H1 (cell line): ENCODE results near the gene LDLRAD1. TPM values are rescaled to one million over a fixed set of nuclear protein-coding genes. Genes with fewer than 3 reads are reported as not detected.

Experiments
- CTCF ChIA-PET: fragments of 300-600 bp; sonication (Branson Sonifier 250); formaldehyde crosslinking; loops from one replicate; lab custom pipeline; 2021; ENCODE audit not compliant: partially characterized antibody; lab: Charles Lee
- POLR2A ChIA-PET: fragments of 300-600 bp; sonication (Branson Sonifier 250); formaldehyde crosslinking; loops from one replicate; lab custom pipeline; 2021; ENCODE audit warnings: inconsistent platforms; ENCODE audit not compliant: partially characterized antibody; lab: Charles Lee
- DNase-seq, 2 experiments: peaks; one replicate each; pipeline versions ENCODE4 v3.0.0 to v3.0.0-alpha.2; 2010 to 2022; ENCODE audit warnings: low spot score in 2 of 2, low read depth in 1 of 2, mixed read lengths in 1 of 2
- FAIRE-seq: peaks from 2 replicates; lab custom pipeline; 2011; peaks lifted over from hg19 to GRCh38; lab: Jason Lieb, UNC
- H2AFZ ChIP-seq: 2 replicates; pipeline ENCODE4 v1.8.1; 2012; ENCODE audit warnings: low read length, inconsistent platforms
- H2AK5ac ChIP-seq: 2 replicates; pipeline ENCODE4 v1.6.1; 2013; ENCODE audit warnings: low read depth, low read length
- H2BK120ac ChIP-seq: replicated peaks from 2 replicates; pipeline ENCODE3; 2013; ENCODE audit warnings: low read depth, low read length, inconsistent platforms
- H2BK12ac ChIP-seq: 2 replicates; pipeline ENCODE4 v1.6.1; 2013; ENCODE audit warnings: low read depth, low read length
- H2BK15ac ChIP-seq: 2 replicates; pipeline ENCODE4 v1.6.1; 2013; ENCODE audit warnings: low read length
- H2BK20ac ChIP-seq: 2 replicates; pipeline ENCODE4 v1.6.1; 2013; ENCODE audit warnings: low read length
- H2BK5ac ChIP-seq: 2 replicates; pipeline ENCODE4 v1.6.1; 2013; ENCODE audit warnings: low read depth, low read length
- H3K14ac ChIP-seq: 2 replicates; pipeline ENCODE4 v1.6.1; 2013; ENCODE audit warnings: inconsistent platforms; ENCODE audit not compliant: insufficient read length
- H3K18ac ChIP-seq: 2 replicates; pipeline ENCODE4 v1.6.1; 2013; ENCODE audit warnings: low read length; ENCODE audit errors: extremely low read depth
- H3K23ac ChIP-seq: 2 replicates; pipeline ENCODE4 v1.6.1; 2013; ENCODE audit warnings: inconsistent platforms; ENCODE audit not compliant: insufficient read length
- H3K23me2 ChIP-seq: 2 replicates; pipeline ENCODE4 v1.6.1; 2013; ENCODE audit warnings: low read depth, low read length
- H3K27ac ChIP-seq: 2 replicates; pipeline ENCODE4 v1.6.1; 2011; ENCODE audit warnings: low read depth, low read length, inconsistent platforms
- H3K27me3 ChIP-seq, 4 experiments: replicated peaks in 1 of 4; 1 replicate in 1 of 4; 2 replicates in 3 of 4; pipeline versions ENCODE4 v1.6.1 to v1.8.1; 2011 to 2013; ENCODE audit warnings: low read length in 3 of 4, mild to moderate bottlenecking in 3 of 4, inconsistent platforms in 2 of 4, mixed read lengths in 2 of 4, moderate library complexity in 1 of 4; ENCODE audit not compliant: control insufficient read depth in 3 of 4, insufficient read depth in 3 of 4; ENCODE audit errors: extremely low read depth in 1 of 4
- H3K36me3 ChIP-seq, 4 experiments: 2 replicates each; pipeline versions ENCODE4 v1.6.1 to v1.8.1; 2011 to 2013; ENCODE audit warnings: mild to moderate bottlenecking in 4 of 4, low read length in 3 of 4, moderate library complexity in 2 of 4, control low read depth in 1 of 4, inconsistent platforms in 1 of 4; ENCODE audit not compliant: insufficient read depth in 4 of 4, control insufficient read depth in 2 of 4
- H3K4ac ChIP-seq: replicated peaks from 2 replicates; pipeline ENCODE3; 2013; ENCODE audit warnings: low read length, low read depth, mixed read lengths, inconsistent platforms; ENCODE audit not compliant: insufficient read length
- H3K4me1 ChIP-seq, 4 experiments: replicated peaks in 1 of 4; 1 replicate in 1 of 4; 2 replicates in 3 of 4; pipeline versions ENCODE4 v1.6.1 to v1.8.1; 2011 to 2013; ENCODE audit warnings: low read length in 3 of 4, inconsistent platforms in 2 of 4, mixed read lengths in 1 of 4; ENCODE audit not compliant: insufficient read depth in 4 of 4, control insufficient read depth in 3 of 4
- H3K4me2 ChIP-seq, 2 experiments: 2 replicates each; pipeline versions ENCODE4 v1.6.1 to v1.8.1; 2011 to 2013; ENCODE audit warnings: low read depth in 2 of 2, low read length in 2 of 2, control low read depth in 1 of 2, inconsistent platforms in 1 of 2, mild to moderate bottlenecking in 1 of 2; ENCODE audit not compliant: insufficient read depth in 1 of 2
- H3K4me3 ChIP-seq, 4 experiments: fragments of 200-600, 300-600 bp in 1 of 4; sonication (generic), shearing (Covaris generic), sonication (Bioruptor Twin) in 1 of 4; 2 replicates each; pipeline versions ENCODE4 v1.5.1 to v1.8.1; 2011 to 2016; ENCODE audit warnings: low read length in 4 of 4, low read depth in 3 of 4, control low read depth in 2 of 4, inconsistent platforms in 2 of 4, mild to moderate bottlenecking in 2 of 4, mixed read lengths in 1 of 4, moderate library complexity in 1 of 4; ENCODE audit not compliant: insufficient read depth in 2 of 4; ENCODE audit errors: extremely low read depth in 1 of 4
- H3K56ac ChIP-seq: replicated peaks from 2 replicates; pipeline ENCODE3; 2013; ENCODE audit warnings: low read depth, mild to moderate bottlenecking, mixed read lengths, low read length, inconsistent platforms; ENCODE audit not compliant: insufficient read length
- H3K79me1 ChIP-seq: 2 replicates; pipeline ENCODE4 v1.6.1; 2013; ENCODE audit warnings: low read depth, low read length, control low read depth
- H3K79me2 ChIP-seq, 2 experiments: 2 replicates each; pipeline versions ENCODE4 v1.6.1 to v1.8.1; 2012 to 2013; ENCODE audit warnings: low read length in 2 of 2, mild to moderate bottlenecking in 2 of 2, inconsistent platforms in 1 of 2; ENCODE audit not compliant: insufficient read depth in 2 of 2, control insufficient read depth in 1 of 2
- H3K9ac ChIP-seq, 4 experiments: replicated peaks in 1 of 4; 1 replicate in 1 of 4; 2 replicates in 3 of 4; pipeline versions ENCODE4 v1.6.1 to v1.8.1; 2011 to 2013; ENCODE audit warnings: low read depth in 3 of 4, low read length in 3 of 4, control low read depth in 2 of 4, mild to moderate bottlenecking in 2 of 4, moderate library complexity in 2 of 4, inconsistent platforms in 1 of 4; ENCODE audit errors: extremely low read depth in 1 of 4
- H3K9me3 ChIP-seq, 2 experiments: 2 replicates each; pipeline versions ENCODE4 v1.6.1 to v1.8.1; 2012 to 2013; ENCODE audit warnings: mild to moderate bottlenecking in 2 of 2, moderate library complexity in 2 of 2, control low read depth in 1 of 2, inconsistent platforms in 1 of 2, low read depth in 1 of 2, low read length in 1 of 2, mixed read lengths in 1 of 2; ENCODE audit not compliant: insufficient read depth in 2 of 2
- H4K20me1 ChIP-seq, 2 experiments: replicated peaks in 1 of 2; 2 replicates each; pipeline versions ENCODE3 to v1.8.1; 2011 to 2013; ENCODE audit warnings: inconsistent platforms in 2 of 2, low read length in 2 of 2, mild to moderate bottlenecking in 1 of 2; ENCODE audit not compliant: insufficient read depth in 2 of 2, control insufficient read depth in 1 of 2
- H4K5ac ChIP-seq: 2 replicates; pipeline ENCODE4 v1.6.1; 2013; ENCODE audit warnings: low read length, low read depth, mixed read lengths, inconsistent platforms; ENCODE audit not compliant: insufficient read length
- H4K8ac ChIP-seq: 2 replicates; pipeline ENCODE4 v1.8.0; 2013; ENCODE audit warnings: mild to moderate bottlenecking, moderate library complexity, low read length, inconsistent platforms; ENCODE audit not compliant: insufficient read depth; ENCODE audit errors: extremely low read depth
- H4K91ac ChIP-seq: replicated peaks from 2 replicates; pipeline ENCODE3; 2013; ENCODE audit warnings: low read length, mixed read lengths, inconsistent platforms; ENCODE audit not compliant: insufficient read length
- ASH2L ChIP-seq: fragments of 200-600, 300-600 bp; sonication (generic); IDR thresholded peaks from one replicate; pipeline ENCODE4 v1.7.1; 2017; ENCODE audit warnings: low read length
- polyA plus RNA-seq, 7 experiments: library from polyadenylated mRNA; depleted of rRNA in 3 of 7; stranded (reverse) in 5 of 7; unstranded in 2 of 7; fragments of >200 nt in 5 of 7; fragments of 200-250 nt in 2 of 7; gene quantifications; 1 replicate in 5 of 7; 2 replicates in 1 of 7; 4 replicates in 1 of 7; pipeline versions ENCODE4 v1.2.1 to v1.2.3, GENCODE V29; 2011 to 2013; ENCODE audit warnings: missing spikeins in 2 of 7, mixed read lengths in 2 of 7
- total RNA-seq: library from RNA; stranded (reverse); fragmentation: NEBNext Ultra II Directional; extraction: Animal tissue kit (Norgen Biotek cat#: 25700); gene quantifications from 2 replicates; pipeline ENCODE4 v1.2.1, GENCODE V29; 2021

Gene LDLRAD1
- total and polyA plus RNA-seq, 2 of the 8 experiments (the other 6 are each of a cell fraction or from before 2014, with no cell fraction given): not detected

DNA sequence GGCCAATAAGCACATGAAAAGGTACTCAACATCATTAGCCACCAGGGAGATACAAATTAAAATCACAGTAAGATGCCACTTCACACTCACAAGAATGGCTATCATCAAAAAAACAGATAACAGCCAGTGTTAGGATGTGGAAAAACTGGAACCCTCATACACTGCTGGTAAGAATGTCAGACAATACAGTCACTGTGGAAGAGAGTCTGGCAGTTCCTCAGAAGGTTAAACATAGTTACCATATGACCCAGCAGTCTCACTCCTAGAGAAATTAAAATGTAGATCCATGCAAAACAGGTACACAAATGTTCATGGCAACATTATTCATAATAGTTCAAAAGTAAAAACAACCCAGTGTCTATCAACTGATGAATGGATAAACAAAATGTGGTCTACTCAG, 33.3 kb downstream of the LDLRAD1 start:
- H3K4me1 ChIP-seq: peaks cover 0 to 5% (median 0%) of the 10 kb centered on the region in 4 experiments; a peak in 2 of 7 replicates
- ChIA-PET CTCF (no interaction called here), POLR2A (no interaction called here)
- H3K27ac ChIP-seq: no peak overlapping the region
- no peaks in the 10 kb centered on the region for H4K20me1 ChIP-seq
- no peak overlapping the region for H3K9ac ChIP-seq
- H3K14ac ChIP-seq: no peak overlapping the region
- H2BK15ac ChIP-seq: no peak overlapping the region
- H3K79me2 ChIP-seq: no peaks in the 10 kb centered on the region
- no peak overlapping the region for H3K18ac ChIP-seq
- no peak overlapping the region for H4K91ac ChIP-seq
- DNase-seq: no peak
- no peak for FAIRE-seq
- H3K79me1 ChIP-seq: no peaks in the 10 kb centered on the region
- no peak overlapping the region for H3K23ac ChIP-seq
- no peak overlapping the region for H2BK20ac ChIP-seq
- H2AFZ ChIP-seq: no peak overlapping the region
- H3K27me3 ChIP-seq: peaks cover 0 to 2% (median 0%) of the 10 kb centered on the region in 4 experiments; a peak in 1 of 7 replicates
- no peak overlapping the region for H3K56ac ChIP-seq
- no peak overlapping the region for H3K4ac ChIP-seq
- no peak overlapping the region for H2BK120ac ChIP-seq
- H3K4me3 ChIP-seq: no peak overlapping the region
- H3K9me3 ChIP-seq: no peaks in the 10 kb centered on the region
- no peak overlapping the region for H4K5ac ChIP-seq
- TF ChIP-seq ASH2L: no peak
- H3K36me3 ChIP-seq: no peaks in the 10 kb centered on the region
- no peak overlapping the region for H2AK5ac ChIP-seq
- peaks cover 2% of the 10 kb centered on the region; the same call in 1 of the 2 replicates for H3K23me2 ChIP-seq
- H2BK5ac ChIP-seq: no peak overlapping the region
- H4K8ac ChIP-seq: no peak overlapping the region
- H3K4me2 ChIP-seq: no peak overlapping the region
- H2BK12ac ChIP-seq: no peak overlapping the region
